ENCODE measurements around the gene CPED1. TPM values are rescaled to one million over a fixed set of nuclear protein-coding genes. Genes with fewer than 3 reads are reported as not detected.

Gene CPED1
- total RNA-seq, 4 donors from 2014 or later = 7.4 to 19.6 (median 11.4) TPM

GRCh38 chr7:121195874-121196273 is 207.4 kb downstream of the CPED1 start:
- H3K27ac ChIP-seq = no peak overlapping the region
- no peak for DNase-seq
- no peak overlapping the region for H3K4me3 ChIP-seq (replicated peaks in 1 of 3)
- no peaks in the 10 kb centered on the region for H3K27me3 ChIP-seq
- no peaks in the 10 kb centered on the region for H3K4me1 ChIP-seq
- no peaks in the 10 kb centered on the region for H3K9me3 ChIP-seq
- no peaks in the 10 kb centered on the region for H3K36me3 ChIP-seq
- TF ChIP-seq POLR2A (IDR thresholded peaks at IDR 0.05) (no peak), CTCF (IDR thresholded peaks at IDR 0.05) (no peak)
- intact Hi-C loops (cut with DNase I) = no loop called here
- WGBS, 2 donors = 72 to 73% methylated on average over 3 of the region's 3 CpGs

DNA sequence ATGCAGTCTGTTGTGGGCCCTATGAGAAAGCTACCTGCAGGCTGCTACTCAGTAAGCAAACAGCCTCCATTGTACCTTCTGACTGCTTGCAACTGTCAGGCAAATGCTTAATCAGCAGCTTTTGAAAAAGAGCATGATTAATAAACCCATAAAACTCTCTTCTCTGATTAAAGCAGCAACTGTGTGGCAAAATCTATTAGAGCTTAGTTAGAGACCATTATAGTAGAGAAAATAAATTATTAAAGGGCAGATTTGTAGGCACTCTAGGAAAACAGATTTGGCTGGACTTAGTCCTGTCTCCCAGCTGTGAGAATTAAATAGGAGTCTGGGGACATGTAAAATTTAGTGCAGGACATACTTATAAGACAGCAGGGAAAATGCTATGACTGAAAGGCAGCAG is 207.8 kb downstream of the CPED1 start:
- TF ChIP-seq CTCF (IDR thresholded peaks at IDR 0.05) (no peak), POLR2A (IDR thresholded peaks at IDR 0.05) (no peak)
- Histone ChIP-seq H3K27me3 (no peaks in the 10 kb centered on the region), H3K4me3 (replicated peaks in 1 of 3) (no peak overlapping the region), H3K27ac (no peak overlapping the region), H3K4me1 (no peaks in the 10 kb centered on the region), H3K9me3 (no peaks in the 10 kb centered on the region), H3K36me3 (no peaks in the 10 kb centered on the region)
- no peak for DNase-seq
- intact Hi-C loops (cut with DNase I) = no loop called here

GRCh38 chr7:121197455-121197854 is 208.9 kb downstream of the CPED1 start:
- DNase-seq = no peak
- Histone ChIP-seq H3K9me3 (no peaks in the 10 kb centered on the region), H3K27ac (no peak overlapping the region), H3K27me3 (no peaks in the 10 kb centered on the region), H3K4me1 (no peaks in the 10 kb centered on the region), H3K36me3 (no peaks in the 10 kb centered on the region), H3K4me3 (replicated peaks in 1 of 3) (no peak overlapping the region)
- 93 to 97% methylated on average over 3 of the region's 3 CpGs for WGBS, 2 donors
- no peak for TF ChIP-seq POLR2A (IDR thresholded peaks at IDR 0.05)
- no peak for TF ChIP-seq CTCF (IDR thresholded peaks at IDR 0.05)
- intact Hi-C loops (cut with DNase I) = no loop called here

DNA sequence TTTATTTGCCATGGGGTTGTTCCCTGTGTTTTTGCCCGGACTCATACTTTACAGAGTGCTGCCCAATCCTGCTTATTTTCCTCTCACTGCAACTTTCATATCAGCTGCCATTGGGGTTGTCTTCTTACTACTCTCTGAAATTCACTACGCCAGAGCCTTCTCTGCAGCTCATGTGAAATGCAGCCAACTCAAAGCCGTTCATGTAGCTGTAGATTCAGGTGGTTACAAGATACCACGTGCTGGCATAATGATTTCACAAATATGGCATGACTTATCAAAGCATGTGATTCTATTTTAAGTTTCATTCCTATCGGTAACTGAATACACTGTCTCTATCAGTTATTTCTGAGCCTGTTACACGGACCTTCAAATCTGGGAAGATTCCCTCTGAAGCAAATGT is 210.0 kb downstream of the CPED1 start:
- no peak overlapping the region for H3K27ac ChIP-seq
- no peak for DNase-seq
- H3K36me3 ChIP-seq = no peaks in the 10 kb centered on the region
- no peaks in the 10 kb centered on the region for H3K4me1 ChIP-seq
- no peak overlapping the region for H3K4me3 ChIP-seq (replicated peaks in 1 of 3)
- H3K27me3 ChIP-seq = no peaks in the 10 kb centered on the region
- intact Hi-C loops (cut with DNase I) = no loop called here
- no peak for TF ChIP-seq POLR2A (IDR thresholded peaks at IDR 0.05)
- TF ChIP-seq CTCF (IDR thresholded peaks at IDR 0.05) = no peak
- 90 to 91% methylated on average over 6 of the region's 6 CpGs for WGBS, 2 donors
- no peaks in the 10 kb centered on the region for H3K9me3 ChIP-seq

GRCh38 chr7:121202125-121202524 is 213.6 kb downstream of the CPED1 start:
- H3K4me3 ChIP-seq (replicated peaks in 1 of 3) = no peak overlapping the region
- intact Hi-C loops (cut with DNase I) = no loop called here
- no peak overlapping the region for H3K27ac ChIP-seq
- no peaks in the 10 kb centered on the region for H3K9me3 ChIP-seq
- no peak for DNase-seq
- 86 to 93% methylated on average over 2 of the region's 2 CpGs for WGBS, 2 donors
- TF ChIP-seq POLR2A (IDR thresholded peaks at IDR 0.05) = no peak
- no peak for TF ChIP-seq CTCF (IDR thresholded peaks at IDR 0.05)
- no peaks in the 10 kb centered on the region for H3K4me1 ChIP-seq
- no peaks in the 10 kb centered on the region for H3K36me3 ChIP-seq
- no peaks in the 10 kb centered on the region for H3K27me3 ChIP-seq
